Thoracic aorta (tissue), 2 donors: Measurements from ENCODE around the gene ARTN. TPM values are rescaled to one million over a fixed set of nuclear protein-coding genes. Genes with fewer than 3 reads are reported as not detected.

Experiments used
- ATAC-seq: fragments of 150-250 bp; one replicate; pipeline ENCODE4 v1.8.0; 2017; ENCODE audit warnings: low read depth; ENCODE audit not compliant: insufficient number of reproducible peaks, low FRiP score
- DNase-seq: peaks from one replicate; pipeline ENCODE4 v3.0.0-alpha.2; 2020; ENCODE audit warnings: low spot score
- H3K27ac ChIP-seq, 2 donors: fragments of 200-600 bp; sonication (generic); 1 replicate in 1 of 2; 2 replicates in 1 of 2; pipeline ENCODE4 v1.5.1; 2016; ENCODE audit warnings: mild to moderate bottlenecking in 2 of 2, moderate library complexity in 2 of 2
- H3K27me3 ChIP-seq: fragments of 200-600 bp; sonication (generic); replicated peaks from 2 replicates; pipeline ENCODE4 v1.6.0; 2016; ENCODE audit warnings: mild to moderate bottlenecking; ENCODE audit not compliant: insufficient read depth
- H3K36me3 ChIP-seq: fragments of 200-600 bp; sonication (generic); one replicate; pipeline ENCODE4 v1.5.1; 2016
- H3K4me1 ChIP-seq, 2 donors: fragments of 200-600 bp; sonication (generic); 1 replicate in 1 of 2; 2 replicates in 1 of 2; pipeline versions ENCODE4 v1.5.1 to v1.6.0; 2016; ENCODE audit warnings: low read depth in 2 of 2, mild to moderate bottlenecking in 1 of 2; ENCODE audit not compliant: control insufficient read depth in 1 of 2
- H3K4me3 ChIP-seq: fragments of 200-600 bp; sonication (generic); 2 replicates; pipeline ENCODE4 v1.5.1; 2016; ENCODE audit warnings: mild to moderate bottlenecking
- H3K9me3 ChIP-seq: fragments of 200-600 bp; sonication (generic); 2 replicates; pipeline ENCODE4 v1.5.1; 2016
- total RNA-seq, 2 donors: library from RNA; depleted of rRNA; stranded (reverse); fragments of >200 nt; gene quantifications; one replicate each; pipeline versions ENCODE4 v1.1.0 to v1.2.3, GENCODE V29; 2016
- TF ChIP-seq, protein P1 (sequence below): fragments of 200-600 bp; sonication (generic); IDR thresholded peaks from one replicate; pipeline ENCODE4 v1.5.1; 2019; ENCODE audit warnings: antibody characterized with exemption

Gene ARTN
- total RNA-seq, 2 donors from 2014 or later: 3.8 to 6.1 TPM

DNA sequence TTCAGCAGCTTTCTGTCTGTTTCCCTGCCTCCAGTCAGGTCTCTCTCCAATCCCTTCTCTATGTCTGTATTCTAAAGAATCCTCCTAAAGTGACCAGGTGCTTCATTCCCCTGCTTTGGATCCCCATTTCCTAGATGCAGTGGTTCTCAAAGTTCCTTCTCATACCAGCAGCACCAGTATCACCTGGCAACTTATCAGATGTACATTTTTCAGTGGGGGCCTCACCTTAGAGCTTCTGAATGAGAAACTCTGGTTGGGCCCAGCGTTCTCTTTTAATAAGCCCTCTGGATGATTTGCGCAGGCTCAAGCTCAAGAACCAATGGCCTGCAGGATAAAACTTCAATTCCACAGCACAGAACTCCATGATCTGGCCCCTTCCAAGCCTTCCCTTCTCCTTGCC is 25.4 kb upstream of the ARTN start:
- ATAC-seq: no peak
- H3K9me3 ChIP-seq: no peaks in the 10 kb centered on the region
- no peak overlapping the region for H3K27ac ChIP-seq
- H3K4me1 ChIP-seq: no peaks in the 10 kb centered on the region
- no peaks in the 10 kb centered on the region for H3K27me3 ChIP-seq
- TF ChIP-seq, protein P1, sequence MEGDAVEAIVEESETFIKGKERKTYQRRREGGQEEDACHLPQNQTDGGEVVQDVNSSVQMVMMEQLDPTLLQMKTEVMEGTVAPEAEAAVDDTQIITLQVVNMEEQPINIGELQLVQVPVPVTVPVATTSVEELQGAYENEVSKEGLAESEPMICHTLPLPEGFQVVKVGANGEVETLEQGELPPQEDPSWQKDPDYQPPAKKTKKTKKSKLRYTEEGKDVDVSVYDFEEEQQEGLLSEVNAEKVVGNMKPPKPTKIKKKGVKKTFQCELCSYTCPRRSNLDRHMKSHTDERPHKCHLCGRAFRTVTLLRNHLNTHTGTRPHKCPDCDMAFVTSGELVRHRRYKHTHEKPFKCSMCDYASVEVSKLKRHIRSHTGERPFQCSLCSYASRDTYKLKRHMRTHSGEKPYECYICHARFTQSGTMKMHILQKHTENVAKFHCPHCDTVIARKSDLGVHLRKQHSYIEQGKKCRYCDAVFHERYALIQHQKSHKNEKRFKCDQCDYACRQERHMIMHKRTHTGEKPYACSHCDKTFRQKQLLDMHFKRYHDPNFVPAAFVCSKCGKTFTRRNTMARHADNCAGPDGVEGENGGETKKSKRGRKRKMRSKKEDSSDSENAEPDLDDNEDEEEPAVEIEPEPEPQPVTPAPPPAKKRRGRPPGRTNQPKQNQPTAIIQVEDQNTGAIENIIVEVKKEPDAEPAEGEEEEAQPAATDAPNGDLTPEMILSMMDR: no peak
- H3K4me3 ChIP-seq: no peak overlapping the region
- no peak for DNase-seq
- no peaks in the 10 kb centered on the region for H3K36me3 ChIP-seq

DNA sequence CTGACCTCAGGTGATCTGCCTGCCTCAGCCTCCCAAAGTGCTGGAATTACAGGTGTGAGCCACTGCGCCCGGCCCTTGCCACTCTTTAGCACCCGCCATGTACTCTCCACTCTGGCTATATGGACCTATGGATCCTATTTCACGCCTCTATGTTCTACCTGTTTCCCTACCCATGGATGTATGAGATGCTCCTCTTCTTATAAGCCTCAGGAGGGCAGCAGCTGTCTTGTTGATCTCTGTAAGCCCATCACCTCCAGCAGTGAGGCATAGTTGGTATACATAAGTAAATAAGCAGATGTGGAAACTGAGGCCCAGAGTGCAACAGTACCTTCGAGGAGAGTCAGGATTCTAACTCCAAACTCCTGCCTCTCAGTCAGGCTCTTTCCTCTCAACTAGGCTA is 24.7 kb upstream of the ARTN start:
- Histone ChIP-seq H3K4me3 (no peak overlapping the region), H3K27ac (no peak overlapping the region), H3K9me3 (no peaks in the 10 kb centered on the region), H3K27me3 (no peaks in the 10 kb centered on the region), H3K36me3 (no peaks in the 10 kb centered on the region), H3K4me1 (no peaks in the 10 kb centered on the region)
- DNase-seq (no peak), ATAC-seq (no peak)
- TF ChIP-seq, protein P1: no peak

DNA sequence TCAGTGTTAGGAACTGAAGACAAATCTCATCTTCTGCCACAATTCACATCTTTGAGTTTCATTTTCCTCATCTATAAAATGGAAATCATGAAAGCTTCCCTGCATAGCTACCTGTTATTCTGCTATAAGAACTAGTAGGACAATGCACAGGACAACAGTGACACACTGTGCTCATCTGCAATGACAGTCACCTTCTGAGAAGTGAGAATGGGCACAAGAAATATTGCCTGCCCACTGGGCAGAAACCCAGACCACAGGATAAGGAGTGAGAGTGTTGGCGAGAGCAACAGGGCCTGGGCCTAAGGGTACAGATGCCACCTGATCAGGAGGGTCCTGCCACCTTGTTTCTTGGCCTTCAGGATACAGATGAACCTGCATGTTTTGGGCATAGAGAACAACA is 23.3 kb upstream of the ARTN start:
- H3K4me3 ChIP-seq: no peak overlapping the region
- ATAC-seq: no peak
- H3K27me3 ChIP-seq: no peaks in the 10 kb centered on the region
- no peaks in the 10 kb centered on the region for H3K4me1 ChIP-seq
- TF ChIP-seq, protein P1: no peak
- no peak overlapping the region for H3K27ac ChIP-seq
- no peaks in the 10 kb centered on the region for H3K36me3 ChIP-seq
- no peak for DNase-seq
- H3K9me3 ChIP-seq: no peaks in the 10 kb centered on the region

DNA sequence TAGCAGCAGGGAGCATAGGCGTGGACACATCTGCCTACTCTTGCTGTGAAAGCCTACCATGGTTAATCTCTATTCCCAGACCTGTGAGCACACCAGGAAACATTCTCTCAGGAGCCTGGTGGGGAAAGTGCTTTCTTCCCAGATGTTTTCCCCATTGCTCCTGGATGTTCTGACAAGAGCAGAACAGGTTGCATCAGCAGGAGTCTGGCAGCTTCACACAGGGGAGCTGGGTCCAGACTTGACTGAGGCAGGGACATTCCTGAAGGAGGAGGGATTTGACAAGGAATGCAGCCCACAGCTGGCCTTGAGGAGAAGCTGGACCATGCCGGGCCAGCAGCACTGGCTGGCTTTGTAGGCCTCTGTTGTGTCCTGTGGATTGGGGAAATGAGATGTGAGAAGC is 21.0 kb upstream of the ARTN start:
- Histone ChIP-seq H3K27ac (no peak overlapping the region), H3K9me3 (no peaks in the 10 kb centered on the region), H3K4me3 (no peak overlapping the region), H3K27me3 (no peaks in the 10 kb centered on the region), H3K4me1 (no peaks in the 10 kb centered on the region), H3K36me3 (no peaks in the 10 kb centered on the region)
- TF ChIP-seq, protein P1: no peak
- ATAC-seq (no peak), DNase-seq (no peak)

DNA sequence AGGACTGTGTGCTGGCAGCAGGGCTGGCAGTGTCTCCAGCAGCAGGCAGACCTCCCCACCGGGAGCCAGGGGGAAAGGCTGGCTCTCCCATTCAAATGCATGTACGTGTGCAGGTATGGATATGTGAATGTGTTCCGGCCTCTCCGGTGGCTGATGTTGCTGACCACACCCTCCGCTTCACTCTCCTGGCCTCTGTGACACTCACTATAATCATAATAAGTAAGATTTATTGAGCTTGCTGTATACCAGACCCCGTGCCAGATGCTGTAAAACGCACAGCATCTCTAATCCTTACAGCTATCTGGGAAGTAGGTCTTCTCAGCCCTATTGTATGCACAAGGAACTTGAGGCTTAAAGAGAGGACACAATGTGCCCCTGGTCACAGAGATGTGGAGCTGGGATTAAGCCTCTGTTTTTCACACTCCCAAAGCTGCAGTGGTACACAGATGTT is 20.5 kb upstream of the ARTN start:
- no peaks in the 10 kb centered on the region for H3K9me3 ChIP-seq
- TF ChIP-seq, protein P1: no peak
- no peak overlapping the region for H3K27ac ChIP-seq
- no peak for DNase-seq
- H3K4me3 ChIP-seq: no peak overlapping the region
- H3K4me1 ChIP-seq: no peaks in the 10 kb centered on the region
- no peaks in the 10 kb centered on the region for H3K36me3 ChIP-seq
- ATAC-seq: no peak
- no peaks in the 10 kb centered on the region for H3K27me3 ChIP-seq
